Activated CD4-positive, CD25-positive, alpha-beta regulatory T cell treated with anti-CD3 and anti-CD28 coated beads, Interleukin-2, amount 50 U/mL, for 16 hours (primary cell): ENCODE data around the gene BABAM2.
"Not testable (repeated sequence)": the region's sequence is repeated elsewhere in the genome, so short reads cannot be mapped to it uniquely, and the experiment has no call there.

Source experiments
- DNase-seq: peaks from one replicate; pipeline ENCODE4 v3.0.0-alpha.2; 2020; ENCODE audit warnings: low read depth, low spot score

The BABAM2 gene

GRCh38 chr2:27878825-27879224, 11.7 kb upstream of the BABAM2 start:
- DNase-seq: no peak

- DNase-seq: not testable (repeated sequence)
These were observed 8.5 kb upstream of the BABAM2 start for GRCh38 chr2:27881815-27882583.

GRCh38 chr2:27882584-27882922, 8.0 kb upstream of the BABAM2 start:
- DNase-seq: not testable (repeated sequence)

GRCh38 chr2:27884601-27885000, 5.9 kb upstream of the BABAM2 start:
- no peak for DNase-seq

- no peak for DNase-seq
These were observed 5.3 kb upstream of the BABAM2 start for GRCh38 chr2:27885234-27885633.

GRCh38 chr2:27885661-27886060, 4.9 kb upstream of the BABAM2 start:
- no peak for DNase-seq

GRCh38 chr2:27886322-27886721, 4.2 kb upstream of the BABAM2 start:
- DNase-seq: no peak

- no peak for DNase-seq
These were observed 3.4 kb upstream of the BABAM2 start for GRCh38 chr2:27887111-27887510.

GRCh38 chr2:27887830-27888229, 2.7 kb upstream of the BABAM2 start:
- DNase-seq: no peak

- DNase-seq: no peak
These were observed 1.7 kb upstream of the BABAM2 start for GRCh38 chr2:27888790-27889189.

GRCh38 chr2:27889774-27890145, 769 bp upstream of the BABAM2 start:
- DNase-seq: no peak

GRCh38 chr2:27890924-27891672, 569 bp downstream of the BABAM2 start:
- peak; percentile 82 for DNase-seq

GRCh38 chr2:27891673-27892105, 1.2 kb downstream of the BABAM2 start:
- DNase-seq: no peak

- no peak for DNase-seq
These were observed 2.5 kb downstream of the BABAM2 start for GRCh38 chr2:27893006-27893405.

- no peak for DNase-seq
These were observed 7.2 kb downstream of the BABAM2 start for GRCh38 chr2:27897717-27898116.

GRCh38 chr2:27901234-27901633, 10.7 kb downstream of the BABAM2 start:
- no peak for DNase-seq

- no peak for DNase-seq
These were observed 11.6 kb downstream of the BABAM2 start for GRCh38 chr2:27902098-27902497.

- DNase-seq: no peak
These were observed 12.5 kb downstream of the BABAM2 start for GRCh38 chr2:27903018-27903417.

GRCh38 chr2:27903649-27904404, 13.3 kb downstream of the BABAM2 start:
- no peak for DNase-seq

GRCh38 chr2:27904405-27904665, 13.8 kb downstream of the BABAM2 start:
- no peak for DNase-seq

- no peak for DNase-seq
These were observed 15.5 kb downstream of the BABAM2 start for GRCh38 chr2:27906074-27906473.

- DNase-seq: no peak
These were observed 17.0 kb downstream of the BABAM2 start for GRCh38 chr2:27907547-27907946.

GRCh38 chr2:27909901-27910300, 19.4 kb downstream of the BABAM2 start:
- no peak for DNase-seq
